Measurements from ENCODE around the gene SKI. TPM values are rescaled to one million over a fixed set of nuclear protein-coding genes. Genes with fewer than 3 reads are reported as not detected.

SKI gene
- total RNA-seq, 2 donors from 2014 or later: 135 to 138 TPM

DNA sequence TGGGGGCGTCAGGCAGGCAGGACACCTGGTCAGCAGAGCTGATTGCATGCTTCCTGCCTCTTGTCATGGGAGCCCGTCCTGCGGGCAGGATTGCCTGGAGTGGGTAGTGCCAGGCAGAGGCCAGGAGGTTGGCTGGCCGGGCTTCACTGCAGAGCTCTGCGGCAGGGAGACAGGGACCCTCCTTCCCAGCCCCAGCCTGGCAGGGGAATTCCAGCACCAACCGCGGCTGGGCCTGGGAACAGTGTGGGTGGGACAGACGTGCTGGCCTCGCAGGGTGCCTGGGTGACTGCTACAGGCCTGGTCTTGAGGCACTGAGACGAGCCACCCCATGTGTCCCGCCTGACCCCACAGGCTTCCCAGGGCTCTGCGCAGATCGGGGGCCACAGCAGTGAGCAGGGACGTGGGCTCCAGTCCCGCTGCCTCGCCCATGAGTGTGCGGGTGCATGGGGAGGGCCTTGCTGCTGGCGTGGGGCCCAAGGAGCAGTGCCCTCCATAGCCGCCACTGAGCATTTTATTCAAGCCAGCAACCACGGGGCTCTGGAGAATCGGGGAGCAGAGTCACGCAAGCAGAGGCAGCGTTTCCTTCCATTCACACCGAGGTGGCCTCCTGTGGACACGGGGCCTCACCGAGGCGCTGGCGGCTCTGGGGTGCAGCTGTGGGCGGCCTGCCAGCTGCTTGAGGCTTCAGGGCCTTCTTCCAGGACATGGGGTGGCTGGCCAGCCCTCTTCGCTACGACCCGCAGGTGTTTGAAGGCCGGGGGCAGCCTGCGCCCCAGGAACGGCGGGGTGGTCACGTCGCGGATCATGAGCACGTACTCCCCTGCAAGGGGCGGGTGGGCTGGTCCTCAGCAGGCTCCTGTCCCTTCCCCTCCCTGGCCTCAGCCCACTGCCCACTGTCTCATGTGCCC lies 92.9 kb downstream of the SKI start:
- H3K9me3 ChIP-seq: no peaks in the 10 kb centered on the region
- no peak for DNase-seq (ENCODE audit: low spot score)
- TF ChIP-seq, protein P1, sequence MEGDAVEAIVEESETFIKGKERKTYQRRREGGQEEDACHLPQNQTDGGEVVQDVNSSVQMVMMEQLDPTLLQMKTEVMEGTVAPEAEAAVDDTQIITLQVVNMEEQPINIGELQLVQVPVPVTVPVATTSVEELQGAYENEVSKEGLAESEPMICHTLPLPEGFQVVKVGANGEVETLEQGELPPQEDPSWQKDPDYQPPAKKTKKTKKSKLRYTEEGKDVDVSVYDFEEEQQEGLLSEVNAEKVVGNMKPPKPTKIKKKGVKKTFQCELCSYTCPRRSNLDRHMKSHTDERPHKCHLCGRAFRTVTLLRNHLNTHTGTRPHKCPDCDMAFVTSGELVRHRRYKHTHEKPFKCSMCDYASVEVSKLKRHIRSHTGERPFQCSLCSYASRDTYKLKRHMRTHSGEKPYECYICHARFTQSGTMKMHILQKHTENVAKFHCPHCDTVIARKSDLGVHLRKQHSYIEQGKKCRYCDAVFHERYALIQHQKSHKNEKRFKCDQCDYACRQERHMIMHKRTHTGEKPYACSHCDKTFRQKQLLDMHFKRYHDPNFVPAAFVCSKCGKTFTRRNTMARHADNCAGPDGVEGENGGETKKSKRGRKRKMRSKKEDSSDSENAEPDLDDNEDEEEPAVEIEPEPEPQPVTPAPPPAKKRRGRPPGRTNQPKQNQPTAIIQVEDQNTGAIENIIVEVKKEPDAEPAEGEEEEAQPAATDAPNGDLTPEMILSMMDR (IDR thresholded peaks at IDR 0.05): no peak
- H3K27ac ChIP-seq: peak overlapping the region; percentile 94 to 97
- no peaks in the 10 kb centered on the region for H3K27me3 ChIP-seq (replicated peaks; ENCODE audit: insufficient read depth)
- H3K4me3 ChIP-seq: peak overlapping the region; percentile 60
- H3K36me3 ChIP-seq: no peaks in the 10 kb centered on the region
- peaks cover 31 to 65% of the 10 kb centered on the region in 2 donors for H3K4me1 ChIP-seq (ENCODE audit: control insufficient read depth in 1 of 2, low read depth in 2 of 2)
- ATAC-seq (ENCODE audit: insufficient number of reproducible peaks, low FRiP score, low read depth): no peak

DNA sequence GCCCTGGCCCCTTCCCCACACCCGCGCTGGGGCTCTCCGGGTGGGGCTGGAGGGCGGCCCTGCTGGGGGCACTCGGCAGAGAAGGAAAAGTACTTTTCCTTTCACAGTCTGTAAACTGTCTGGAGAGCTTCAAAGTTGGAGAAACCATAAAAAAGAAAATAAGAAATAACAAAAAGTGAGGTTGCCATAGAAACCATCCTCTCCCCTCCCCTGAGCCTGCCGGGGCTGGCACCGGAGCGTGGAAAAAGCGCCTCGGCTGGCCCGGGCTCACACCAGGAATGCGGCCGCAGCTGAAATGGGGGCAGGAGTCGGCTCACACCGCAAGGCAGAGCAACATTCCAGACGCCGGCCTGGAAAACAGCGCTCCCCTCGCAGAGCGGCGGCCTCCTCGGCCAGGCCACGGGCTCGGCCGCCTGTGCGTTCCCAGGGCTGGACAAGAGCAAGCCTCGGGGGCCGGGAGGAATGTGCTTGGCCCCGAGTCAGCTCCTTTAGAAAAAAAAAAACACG lies 94.0 kb downstream of the SKI start:
- Histone ChIP-seq H3K9me3 (no peaks in the 10 kb centered on the region), H3K36me3 (no peaks in the 10 kb centered on the region), H3K4me3 (peak overlapping the region; percentile 60), H3K4me1 (ENCODE audit: control insufficient read depth in 1 of 2, low read depth in 2 of 2) (peaks cover 31 to 57% of the 10 kb centered on the region in 2 donors), H3K27me3 (replicated peaks; ENCODE audit: insufficient read depth) (no peaks in the 10 kb centered on the region), H3K27ac (peak overlapping the region; percentile 94 to 97)
- TF ChIP-seq, protein P1 (IDR thresholded peaks at IDR 0.05): no peak
- DNase-seq (ENCODE audit: low spot score) (peak; percentile 37), ATAC-seq (ENCODE audit: insufficient number of reproducible peaks, low FRiP score, low read depth) (peak; percentile 95)

DNA sequence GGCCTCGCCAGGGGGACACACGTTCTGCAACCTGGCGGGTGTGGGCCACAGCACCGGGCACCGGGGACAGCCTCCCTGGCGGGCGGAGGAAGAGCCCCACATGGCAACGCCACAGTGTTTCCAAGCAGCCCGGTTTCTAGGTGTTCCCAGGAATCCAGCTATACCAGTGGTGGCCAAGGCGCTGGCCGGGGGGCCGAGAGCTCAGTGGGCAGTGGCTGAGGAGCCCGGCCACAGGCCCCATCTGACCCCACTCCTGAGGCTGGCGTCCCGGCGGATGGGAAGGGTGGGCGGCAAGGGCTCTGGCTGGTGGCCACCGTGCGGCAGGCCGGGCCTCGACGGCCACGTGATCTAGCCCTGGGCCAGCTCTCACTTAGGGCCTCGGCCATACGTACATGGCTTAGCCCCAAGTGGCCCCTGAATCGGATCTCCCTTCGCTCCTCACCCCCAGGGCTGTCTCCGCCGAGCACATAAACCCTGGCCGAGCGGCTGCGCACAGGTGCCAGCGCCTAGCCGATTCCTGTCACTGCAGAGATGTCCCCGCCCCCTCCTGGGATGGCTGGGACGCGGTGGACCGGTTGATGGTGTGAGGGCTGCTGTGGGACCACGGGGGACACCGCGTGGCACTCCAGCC lies 94.6 kb downstream of the SKI start:
- Histone ChIP-seq H3K27me3 (replicated peaks; ENCODE audit: insufficient read depth) (no peaks in the 10 kb centered on the region), H3K27ac (peak overlapping the region; percentile 94 to 97), H3K36me3 (no peaks in the 10 kb centered on the region), H3K9me3 (no peaks in the 10 kb centered on the region), H3K4me3 (peak overlapping the region; percentile 60), H3K4me1 (ENCODE audit: control insufficient read depth in 1 of 2, low read depth in 2 of 2) (peaks cover 31 to 57% of the 10 kb centered on the region in 2 donors)
- no peak for DNase-seq (ENCODE audit: low spot score)
- peak; percentile 52 for ATAC-seq (ENCODE audit: insufficient number of reproducible peaks, low FRiP score, low read depth)
- TF ChIP-seq, protein P1 (IDR thresholded peaks at IDR 0.05): peak; percentile 8

DNA sequence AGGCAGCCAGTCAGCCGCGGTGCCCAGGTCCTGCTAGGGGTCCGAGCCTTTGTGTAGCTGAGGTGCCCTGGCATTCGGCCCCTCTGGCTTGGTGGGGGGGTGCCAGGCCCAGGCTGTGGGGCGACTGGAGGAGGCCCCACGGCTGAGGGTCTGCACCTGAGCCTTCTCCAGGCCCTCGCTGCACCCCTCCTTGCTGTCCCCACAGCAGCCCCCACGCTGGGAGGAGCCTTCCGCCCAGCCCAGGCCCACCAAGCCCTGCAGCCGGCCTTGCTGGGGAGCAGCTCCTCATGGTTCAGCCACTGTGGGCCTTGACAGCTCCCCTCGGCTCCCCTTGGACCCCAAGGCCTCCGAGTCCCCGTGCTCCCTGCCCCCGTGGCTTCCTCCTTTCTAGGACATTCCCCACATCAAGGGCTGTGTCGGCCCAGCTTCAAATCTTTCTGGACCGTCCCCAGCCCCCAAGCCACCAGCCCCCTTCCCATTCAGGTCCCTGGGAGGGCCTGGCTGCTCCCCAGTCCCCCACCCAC lies 95.4 kb downstream of the SKI start:
- no peaks in the 10 kb centered on the region for H3K27me3 ChIP-seq (replicated peaks; ENCODE audit: insufficient read depth)

More for the DNA sequence above, 95.4 kb downstream of the SKI start:
- no peaks in the 10 kb centered on the region for H3K9me3 ChIP-seq
- H3K4me1 ChIP-seq (ENCODE audit: control insufficient read depth in 1 of 2, low read depth in 2 of 2): peaks cover 29 to 49% of the 10 kb centered on the region in 2 donors
- DNase-seq (ENCODE audit: low spot score): no peak
- no peaks in the 10 kb centered on the region for H3K36me3 ChIP-seq
- TF ChIP-seq, protein P1 (IDR thresholded peaks at IDR 0.05): no peak
- ATAC-seq (ENCODE audit: insufficient number of reproducible peaks, low FRiP score, low read depth): no peak
- H3K4me3 ChIP-seq: no peak overlapping the region
- peak overlapping the region; percentile 94 to 97 for H3K27ac ChIP-seq

Measured in thoracic aorta (tissue), 2 donors.